Dermis microvascular lymphatic vessel endothelial cell (primary cell): ENCODE data around the gene THEM4. TPM values are rescaled to one million over a fixed set of nuclear protein-coding genes. Genes with fewer than 3 reads are reported as not detected.
"Not testable (repeated sequence)": the region's sequence is repeated elsewhere in the genome, so short reads cannot be mapped to it uniquely, and the experiment has no call there.

Source experiments
- DNase-seq, 2 donors: peaks; one replicate each; pipeline versions ENCODE4 v3.0.0 to v3.0.0-alpha.2; 2010; ENCODE audit warnings: low read depth in 2 of 2
- total RNA-seq: library from RNA; depleted of rRNA; stranded (reverse); fragments of >200 nt; gene quantifications from 2 replicates; pipeline ENCODE4 v1.2.1, GENCODE V29; 2014

The THEM4 gene
- total RNA-seq, 1 donor from 2014 or later = 6.9 TPM

- DNase-seq = peak in 1 of 2 donors; percentile 58
Observed at GRCh38 chr1:151935154-151935553, 25.8 kb upstream of the THEM4 start.

GRCh38 chr1:151934048-151934493 is 24.8 kb upstream of the THEM4 start:
- peak; percentile 52 to 66 for DNase-seq

- no peak for DNase-seq
Observed at GRCh38 chr1:151924691-151925587, 15.6 kb upstream of the THEM4 start.

- DNase-seq = no peak
Observed at GRCh38 chr1:151923422-151923821, 14.1 kb upstream of the THEM4 start.

- DNase-seq = no peak
Observed at GRCh38 chr1:151920149-151920548, 10.8 kb upstream of the THEM4 start.

- DNase-seq = no peak
Observed at GRCh38 chr1:151918819-151919610, 9.7 kb upstream of the THEM4 start.

- no peak for DNase-seq
Observed at GRCh38 chr1:151918156-151918555, 8.8 kb upstream of the THEM4 start.

- DNase-seq = no peak
Observed at GRCh38 chr1:151916726-151917370, 7.5 kb upstream of the THEM4 start.

GRCh38 chr1:151915061-151915686 is 5.9 kb upstream of the THEM4 start:
- DNase-seq = no peak

GRCh38 chr1:151914076-151914475 is 4.8 kb upstream of the THEM4 start:
- no peak for DNase-seq

GRCh38 chr1:151912973-151913372 is 3.7 kb upstream of the THEM4 start:
- no peak for DNase-seq

- DNase-seq = no peak
Observed at GRCh38 chr1:151908228-151908691, 1.1 kb downstream of the THEM4 start.

- DNase-seq = no peak
Observed at GRCh38 chr1:151907363-151908139, 1.8 kb downstream of the THEM4 start.

- DNase-seq = not testable (repeated sequence)
Observed at GRCh38 chr1:151906324-151906645, 3.0 kb downstream of the THEM4 start.

GRCh38 chr1:151905443-151906323 is 3.6 kb downstream of the THEM4 start:
- DNase-seq = peak in 1 of 2 donors; percentile 44

GRCh38 chr1:151905070-151905442 is 4.3 kb downstream of the THEM4 start:
- DNase-seq = peak in 1 of 2 donors; percentile 50

GRCh38 chr1:151902858-151903257 is 6.5 kb downstream of the THEM4 start:
- DNase-seq = no peak

- DNase-seq = not testable (repeated sequence)
Observed at GRCh38 chr1:151900804-151901203, 8.5 kb downstream of the THEM4 start.

GRCh38 chr1:151898519-151898991 is 10.8 kb downstream of the THEM4 start:
- peak in 1 of 2 donors; percentile 27 for DNase-seq
